GM21737 (cell line): ENCODE measurements around the gene TMEM126B.
A peak's percentile ranks its signal among the peaks of the same experiment; 100 is the strongest.
"Not testable (repeated sequence)": the region's sequence is repeated elsewhere in the genome, so short reads cannot be mapped to it uniquely, and the experiment has no call there.

Experiments
- ATAC-seq: cut with Tn5 transposase; IDR thresholded peaks from one replicate; pipeline ENCODE4 v1.9.1; 2021; ENCODE audit warnings: mild to moderate bottlenecking, moderate library complexity; ENCODE audit not compliant: unreplicated experiment

TMEM126B gene

GRCh38 chr11:85627998-85628770, at the start of gene TMEM126B:
TSS of gene TMEM126B (plus strand) at chr11:85628593. CDS start at chr11:85628608, 15 bp downstream.
- ATAC-seq = peak; percentile 99

DNA sequence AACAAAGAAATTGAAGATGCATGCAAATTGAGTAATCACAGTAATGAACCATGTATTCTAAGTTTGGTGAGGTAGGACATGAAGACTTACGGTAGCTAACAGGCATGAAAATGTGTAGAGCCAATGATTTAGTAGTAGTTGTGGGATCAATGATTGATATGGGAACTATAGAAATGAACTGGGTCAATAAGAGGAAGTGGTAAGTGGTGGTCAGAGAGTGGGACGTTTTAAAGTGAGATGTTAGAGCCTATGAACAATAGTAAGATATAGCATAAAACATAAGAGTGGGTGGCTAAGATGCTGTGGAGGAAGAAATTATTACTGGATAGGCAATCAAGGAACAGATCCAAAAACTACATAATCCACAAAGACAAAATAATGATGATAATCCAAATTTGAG, 46.3 kb upstream of the TMEM126B start:
- ATAC-seq = no peak

- ATAC-seq = no peak
Measured at GRCh38 chr11:85589373-85589772, 39.0 kb upstream of the TMEM126B start.

DNA sequence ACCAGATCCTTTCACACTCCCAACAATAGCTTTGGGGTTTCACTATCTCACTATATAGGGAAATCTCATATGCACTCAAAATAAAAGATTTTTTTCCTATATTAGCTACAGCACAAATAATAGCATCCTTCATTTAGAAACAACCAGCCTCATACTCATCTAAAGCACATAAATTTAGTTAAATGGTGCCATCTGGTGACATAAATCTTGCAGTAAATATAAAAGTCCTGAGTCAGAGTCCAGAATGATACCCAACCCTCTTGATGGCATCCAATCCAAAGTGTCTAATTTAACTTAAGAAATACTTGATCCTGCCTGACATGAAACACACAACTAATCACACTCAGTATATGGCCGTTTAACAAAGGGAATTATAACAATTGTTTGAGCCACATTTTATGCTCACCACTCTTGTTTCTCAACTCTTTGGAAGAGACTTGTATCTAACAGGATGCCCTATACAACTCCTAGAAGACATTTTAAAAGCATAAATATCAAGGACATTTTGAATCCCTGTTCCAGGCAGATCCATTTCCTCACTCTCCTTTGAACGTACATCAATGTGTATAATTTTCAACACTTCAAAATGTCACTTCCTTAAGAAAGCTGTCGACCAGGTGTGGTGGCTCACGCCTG, 37.4 kb upstream of the TMEM126B start:
- ATAC-seq = no peak

DNA sequence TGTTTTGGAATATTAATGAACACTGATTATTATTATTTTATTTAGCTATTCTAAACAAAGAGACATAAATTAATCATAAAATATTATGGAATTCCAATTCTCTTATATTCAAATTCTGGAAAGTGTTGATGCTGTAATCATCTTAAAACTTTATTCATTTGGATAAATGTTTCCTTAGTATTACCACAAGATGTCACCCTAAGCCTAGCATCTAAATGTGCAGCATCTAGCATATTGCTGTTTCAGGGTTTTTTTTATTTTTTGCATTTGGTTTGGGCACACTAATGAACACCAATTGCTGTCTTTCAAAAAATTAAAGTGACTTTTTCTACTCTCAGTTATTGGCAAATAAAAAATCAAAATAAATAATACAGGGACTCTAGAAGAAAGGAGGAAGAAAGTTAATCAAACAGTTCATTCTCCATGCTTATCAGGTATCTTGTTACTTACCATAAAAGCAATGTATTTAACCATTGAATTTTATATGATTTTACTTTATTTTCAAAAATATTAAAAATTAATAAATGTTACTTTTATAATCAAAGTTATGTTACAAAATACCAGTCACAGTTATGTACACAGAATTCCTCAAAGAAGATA, 33.0 kb upstream of the TMEM126B start:
- no peak for ATAC-seq

- no peak for ATAC-seq
Measured at GRCh38 chr11:85596886-85597285, 31.5 kb upstream of the TMEM126B start.

GRCh38 chr11:85599083-85599482, 29.3 kb upstream of the TMEM126B start:
- ATAC-seq = no peak

DNA sequence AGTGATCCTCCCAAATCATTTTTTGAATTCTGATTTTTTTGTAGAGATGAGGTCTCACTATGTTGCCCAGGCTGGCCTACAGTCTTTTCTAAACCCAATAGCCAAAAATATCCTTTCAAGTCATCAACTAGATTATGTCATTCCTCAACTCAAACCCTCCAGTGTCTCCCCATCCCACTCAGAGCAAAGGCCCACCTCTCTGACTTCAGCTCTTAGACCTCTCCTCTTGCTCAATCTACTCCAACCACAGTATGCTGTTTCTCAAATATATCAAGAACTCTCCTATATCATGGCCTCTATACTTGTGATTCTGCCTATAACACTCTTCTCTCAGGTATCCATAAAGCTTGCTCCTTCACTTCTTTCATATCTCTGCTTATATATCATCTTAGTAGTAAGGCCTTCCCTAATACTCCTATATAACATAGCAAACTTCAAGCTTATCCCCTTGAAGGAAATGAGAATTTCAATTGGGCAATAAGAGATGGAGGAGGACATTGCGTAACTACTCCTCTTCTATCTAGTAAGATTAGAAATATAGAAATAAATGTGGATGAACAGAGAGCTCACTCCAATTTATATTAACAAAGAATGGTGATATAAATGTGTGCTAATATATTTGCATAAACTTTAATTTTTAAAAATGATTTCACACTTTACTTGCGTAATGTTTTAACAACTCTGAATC, 25.7 kb upstream of the TMEM126B start:
- no peak for ATAC-seq

DNA sequence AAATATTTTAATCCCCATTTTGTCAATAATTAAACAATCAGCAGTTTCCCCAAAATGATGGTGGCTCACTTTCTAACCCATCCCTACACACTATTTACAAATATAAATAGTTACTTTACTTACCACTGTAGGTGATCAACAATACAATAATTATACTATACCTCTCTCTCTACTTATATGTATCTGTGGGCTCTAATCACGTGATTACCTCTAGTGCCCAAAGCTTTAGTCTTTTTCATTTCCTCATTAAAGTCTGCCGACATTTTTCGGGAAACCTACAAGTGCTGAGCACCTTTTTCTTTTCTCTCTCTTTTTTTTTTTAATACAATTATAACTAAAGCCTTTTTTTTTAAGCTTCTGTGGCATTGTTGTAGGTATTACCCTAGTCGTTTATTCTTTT, 25.2 kb upstream of the TMEM126B start:
- no peak for ATAC-seq

DNA sequence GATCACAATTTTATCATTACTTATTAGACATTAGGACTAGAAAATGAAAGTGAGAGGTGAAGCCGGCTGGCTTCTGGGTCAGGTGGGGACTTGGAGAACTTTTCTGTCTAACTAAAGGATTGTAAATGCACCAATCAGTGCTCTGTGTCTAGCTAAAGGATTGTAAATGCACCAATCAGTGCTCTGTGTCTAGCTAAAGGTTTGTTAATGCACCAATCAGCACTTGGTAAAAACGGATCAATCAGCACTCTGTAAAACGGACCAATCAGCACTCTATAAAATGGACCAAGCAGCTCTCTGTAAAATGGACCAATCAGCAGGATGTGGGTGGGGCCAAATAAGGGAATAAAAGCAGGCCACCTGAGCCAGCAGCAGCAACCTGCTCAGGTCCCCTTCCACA, 22.2 kb upstream of the TMEM126B start:
- not testable (repeated sequence) for ATAC-seq

DNA sequence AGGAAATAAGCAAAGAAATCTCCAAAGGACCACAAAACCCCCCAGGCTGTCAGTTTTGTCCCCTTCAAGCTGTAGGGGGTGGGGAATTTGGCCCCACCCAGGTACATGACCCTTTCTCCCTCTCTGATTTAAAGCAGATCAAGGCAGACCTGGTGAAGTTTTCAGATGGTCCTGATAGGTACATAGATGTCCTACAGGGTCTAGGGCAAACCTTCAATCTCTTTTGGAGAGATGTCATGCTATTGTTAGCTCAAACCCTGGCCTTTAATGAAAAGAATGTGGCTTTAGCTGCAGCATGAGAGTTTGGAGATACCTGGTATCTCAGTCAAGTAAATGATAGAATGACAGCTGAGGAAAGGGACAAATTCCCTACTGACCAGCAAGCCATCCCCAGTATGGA, 19.8 kb upstream of the TMEM126B start:
- not testable (repeated sequence) for ATAC-seq

- not testable (repeated sequence) for ATAC-seq
Measured at GRCh38 chr11:85609286-85609685, 19.1 kb upstream of the TMEM126B start.

GRCh38 chr11:85611643-85612042, 16.8 kb upstream of the TMEM126B start:
- ATAC-seq = not testable (repeated sequence)

DNA sequence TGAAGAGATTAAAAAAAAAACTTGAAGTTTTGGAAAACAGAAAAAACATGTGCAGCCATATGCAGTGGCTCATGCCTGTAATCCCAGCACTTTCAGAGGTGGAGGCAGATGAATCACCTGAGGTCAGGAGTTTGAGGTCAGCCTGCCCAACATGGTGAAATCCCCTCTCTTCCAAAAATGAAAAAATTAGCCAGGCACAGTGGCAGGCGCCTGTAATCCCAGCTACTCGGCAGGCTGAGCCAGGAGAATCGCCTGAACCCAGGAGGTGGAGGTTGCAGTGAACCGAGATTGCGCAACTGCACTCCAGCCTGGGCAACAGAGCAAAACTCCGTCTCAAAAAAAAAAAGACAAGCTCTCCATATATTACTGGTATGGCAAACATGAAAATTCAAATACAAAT, 8.9 kb upstream of the TMEM126B start:
- no peak for ATAC-seq

- no peak for ATAC-seq
Measured at GRCh38 chr11:85620256-85620655, 8.1 kb upstream of the TMEM126B start.

GRCh38 chr11:85626496-85626895, 1.9 kb upstream of the TMEM126B start:
- ATAC-seq = no peak

DNA sequence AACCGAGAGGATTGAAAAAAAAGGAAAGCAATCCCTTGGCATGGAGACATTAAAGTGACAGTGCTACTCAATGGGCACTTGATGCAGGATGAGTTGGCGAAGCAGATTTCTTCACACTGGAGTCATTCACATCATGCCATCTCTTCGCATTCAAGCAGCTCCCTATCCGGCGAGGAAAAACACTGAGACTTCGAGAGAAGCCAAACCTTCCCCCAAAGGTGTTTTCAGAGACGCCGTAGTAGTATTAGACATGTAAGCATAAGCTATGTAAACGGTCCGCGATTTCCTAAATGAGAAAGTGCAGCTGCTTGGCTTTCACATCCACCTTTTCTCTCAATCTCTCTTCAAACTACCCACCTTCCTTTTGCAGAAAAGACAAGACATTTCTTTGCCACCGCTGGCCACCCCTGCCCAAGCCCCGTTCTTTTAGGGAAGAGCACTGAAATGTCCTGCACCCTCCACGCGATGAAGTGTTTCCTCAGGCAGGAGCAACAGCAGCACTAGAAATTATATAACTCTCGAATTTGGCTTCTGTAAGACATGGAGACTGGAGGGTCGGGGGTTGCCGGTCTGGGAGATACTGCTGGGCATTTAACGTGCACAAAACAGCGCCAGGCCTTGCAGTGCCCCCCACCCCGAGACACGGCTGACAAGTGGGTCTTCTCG, 928 bp upstream of the TMEM126B start, which contains the start of gene DLG2:
Gene DLG2 (minus strand): TSS at position 13 of the 666 bp plus-strand sequence.
- peak; percentile 0 for ATAC-seq

DNA sequence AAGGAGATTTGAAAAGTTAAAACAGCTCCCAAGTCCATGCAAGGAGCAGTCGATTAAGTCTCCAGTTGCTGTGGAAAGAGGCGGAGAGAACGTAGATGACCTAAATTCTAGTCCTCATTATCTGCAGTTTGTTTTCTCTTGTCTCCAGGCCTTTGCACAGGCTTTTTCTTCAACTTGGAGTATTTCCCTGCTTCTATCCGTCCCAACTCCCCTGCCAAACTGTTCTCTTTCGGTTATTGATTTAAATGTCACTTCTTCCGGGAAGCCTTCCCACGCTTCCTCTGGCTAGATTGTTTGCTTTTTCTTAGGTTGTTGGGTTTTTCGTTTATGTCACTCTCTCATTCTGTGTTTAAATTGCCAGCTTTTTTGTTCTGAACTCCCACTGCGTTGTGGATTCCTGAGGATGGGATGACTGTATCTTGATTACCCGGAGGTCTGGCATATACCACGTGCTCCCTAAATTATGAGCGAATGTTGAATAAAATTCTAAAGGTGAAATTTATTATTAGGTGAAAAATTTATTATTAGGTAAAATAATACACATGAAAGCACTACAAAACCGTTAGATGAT, 463 bp downstream of the TMEM126B start:
- ATAC-seq = peak; percentile 5

GRCh38 chr11:85634747-85635146, 6.4 kb downstream of the TMEM126B start:
- ATAC-seq = no peak

- ATAC-seq = no peak
Measured at GRCh38 chr11:85643191-85643614, 14.8 kb downstream of the TMEM126B start.
